ENCODE results near the gene PTH1R.
A peak's percentile ranks its signal among the peaks of the same experiment; 100 is the strongest.

Gene PTH1R

GRCh38 chr3:46915297-46915822 is 37.8 kb downstream of the PTH1R start:
- no peak for DNase-seq

GRCh38 chr3:46916278-46916677 is 38.8 kb downstream of the PTH1R start:
- DNase-seq: no peak

DNA sequence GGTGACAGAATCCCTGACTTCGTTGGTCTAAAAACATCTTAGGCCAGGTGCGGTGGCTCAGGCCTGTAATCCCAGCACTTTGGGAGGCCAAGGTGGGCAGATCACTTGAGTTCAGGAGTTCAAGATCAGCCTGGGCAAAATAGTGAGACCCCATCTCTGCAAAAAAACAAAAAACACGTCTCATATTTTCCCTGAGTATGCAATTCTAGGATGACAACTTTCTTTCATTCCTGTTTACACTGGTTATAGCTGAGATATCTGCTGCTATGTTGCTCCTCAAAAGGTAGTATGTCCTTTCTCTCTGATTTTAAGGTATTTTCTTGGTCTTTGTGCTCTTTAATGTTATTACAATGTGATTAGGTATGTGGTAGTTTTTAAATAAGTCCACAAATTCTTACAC is 39.3 kb downstream of the PTH1R start:
- no peak for DNase-seq

DNA sequence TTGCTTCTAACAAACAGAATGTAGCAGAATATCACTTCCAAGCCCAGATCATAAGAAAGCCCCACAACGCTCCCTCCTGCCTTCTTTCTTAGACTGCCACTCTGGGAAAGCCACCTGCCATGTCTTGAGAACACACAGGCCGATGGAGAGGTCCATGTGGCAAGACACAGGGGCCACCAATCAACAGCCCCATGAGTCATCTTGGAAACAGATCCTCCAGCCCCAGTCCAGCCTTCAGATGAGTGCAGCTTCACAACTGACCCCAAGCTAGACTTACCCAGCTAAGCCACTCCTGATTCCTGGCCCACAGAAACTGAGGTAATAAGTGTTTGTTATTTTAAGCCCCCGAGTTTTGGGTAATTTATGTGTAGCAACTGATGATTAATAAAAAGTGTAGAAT is 39.7 kb downstream of the PTH1R start:
- DNase-seq: no peak

GRCh38 chr3:46918202-46918601 is 40.7 kb downstream of the PTH1R start:
- DNase-seq: no peak

- no peak for DNase-seq
Observed at GRCh38 chr3:46918634-46919033, 41.1 kb downstream of the PTH1R start.

DNA sequence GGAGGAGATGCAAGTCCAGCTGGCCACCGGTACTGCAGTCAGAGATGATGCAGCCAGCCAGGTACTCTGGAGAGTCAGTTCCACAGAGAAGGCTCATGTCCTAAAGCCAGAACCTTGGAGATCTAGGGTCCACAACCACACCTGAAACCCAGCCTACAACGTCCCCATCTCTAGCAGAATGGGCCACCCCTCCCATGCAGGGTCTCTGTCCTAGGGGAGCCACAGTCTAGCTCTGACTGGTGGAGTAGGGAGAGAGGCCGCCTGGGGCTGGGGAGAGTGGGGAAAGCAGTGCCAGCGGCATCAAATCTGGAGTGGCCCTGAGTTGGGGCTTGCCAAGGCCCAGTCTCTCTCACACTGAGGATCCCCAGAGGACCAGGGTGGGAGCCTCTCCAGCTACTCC is 43.5 kb downstream of the PTH1R start:
- DNase-seq: no peak

- DNase-seq: no peak
Observed at GRCh38 chr3:46921871-46922271, 44.4 kb downstream of the PTH1R start.

DNA sequence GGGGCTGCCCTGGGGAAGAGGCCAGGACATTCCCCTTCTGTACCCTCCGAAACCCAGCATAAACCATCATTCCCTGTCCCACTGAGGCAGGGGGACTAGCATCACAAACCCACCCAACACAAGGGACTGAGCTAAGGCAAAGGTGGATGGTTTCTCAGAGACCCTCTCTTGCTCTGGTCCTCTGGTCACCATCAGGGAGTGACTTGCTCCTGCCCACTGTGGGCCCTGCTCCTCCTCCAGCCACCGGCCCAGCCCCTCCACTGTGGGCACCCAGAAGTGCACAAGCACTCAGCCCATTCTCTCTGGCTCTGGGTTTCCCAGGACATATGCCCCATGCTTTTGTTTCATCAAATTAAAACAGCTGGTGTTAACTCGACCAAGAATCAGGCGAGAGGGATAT is 44.9 kb downstream of the PTH1R start:
- DNase-seq: no peak

GRCh38 chr3:46922871-46923558 is 45.5 kb downstream of the PTH1R start:
- DNase-seq: no peak

DNA sequence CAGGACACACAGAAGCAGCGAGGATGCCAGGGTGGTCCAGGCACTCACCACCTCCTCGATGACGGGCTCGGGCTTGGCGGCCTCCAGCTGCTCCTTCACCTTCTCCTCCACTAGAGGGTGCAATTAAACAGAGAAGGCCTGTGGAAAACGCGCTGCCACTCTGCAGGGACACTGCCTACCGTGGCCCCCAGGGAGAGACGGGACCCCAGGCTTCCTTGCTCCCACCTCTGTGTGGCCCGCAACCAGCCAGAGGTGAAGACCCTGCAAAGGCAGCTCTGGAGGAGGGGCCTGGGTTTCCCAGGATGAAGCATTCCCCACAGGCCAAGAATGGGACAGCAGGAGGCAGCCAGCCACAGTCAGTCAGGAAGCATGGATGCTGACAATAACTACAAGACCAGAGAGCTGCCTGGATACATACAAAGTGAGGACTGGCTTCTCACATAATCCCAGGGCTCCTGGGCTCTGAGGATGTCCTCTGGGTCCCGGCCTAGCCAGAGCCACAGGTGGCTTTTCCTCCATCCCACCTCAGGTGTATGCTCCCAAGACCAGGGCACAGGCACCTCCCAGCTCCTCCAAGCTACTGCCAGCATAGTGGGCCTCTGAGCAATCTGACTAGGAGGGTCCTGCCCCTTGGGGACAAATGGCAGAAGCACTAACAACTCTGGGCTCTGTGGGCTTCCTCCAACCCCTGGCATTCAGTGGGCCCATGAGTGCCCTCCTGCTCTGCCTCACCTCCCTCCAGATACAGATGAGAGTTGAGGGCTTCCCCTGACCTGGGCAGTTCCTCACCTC is 46.2 kb downstream of the PTH1R start:
- peak; percentile 40 to 53 for DNase-seq

GRCh38 chr3:46924921-46925584 is 47.5 kb downstream of the PTH1R start:
- no peak for DNase-seq

- no peak for DNase-seq
Observed at GRCh38 chr3:46925585-46925934, 48.0 kb downstream of the PTH1R start.

DNA sequence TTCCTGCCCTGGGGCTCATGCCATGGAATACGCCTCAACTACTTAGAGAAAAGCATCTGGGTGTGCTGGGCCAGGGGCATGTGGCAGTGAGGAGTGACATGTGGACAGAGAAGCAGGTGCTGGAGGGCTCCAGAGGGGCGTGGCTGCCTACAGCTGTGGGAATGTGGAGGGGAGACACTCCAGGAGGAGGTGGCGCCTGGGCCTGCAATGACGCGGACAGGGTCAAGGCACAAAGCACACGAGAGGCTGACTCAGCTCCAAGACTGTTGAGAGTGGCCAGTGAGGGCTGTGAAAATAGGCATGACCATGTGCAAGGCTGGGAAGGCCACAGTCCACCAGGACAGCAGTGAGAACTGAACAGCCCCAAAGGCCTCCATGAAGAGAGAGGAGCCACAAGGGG is 48.5 kb downstream of the PTH1R start:
- DNase-seq: no peak

- DNase-seq: no peak
Observed at GRCh38 chr3:46926447-46926846, 48.9 kb downstream of the PTH1R start.

DNA sequence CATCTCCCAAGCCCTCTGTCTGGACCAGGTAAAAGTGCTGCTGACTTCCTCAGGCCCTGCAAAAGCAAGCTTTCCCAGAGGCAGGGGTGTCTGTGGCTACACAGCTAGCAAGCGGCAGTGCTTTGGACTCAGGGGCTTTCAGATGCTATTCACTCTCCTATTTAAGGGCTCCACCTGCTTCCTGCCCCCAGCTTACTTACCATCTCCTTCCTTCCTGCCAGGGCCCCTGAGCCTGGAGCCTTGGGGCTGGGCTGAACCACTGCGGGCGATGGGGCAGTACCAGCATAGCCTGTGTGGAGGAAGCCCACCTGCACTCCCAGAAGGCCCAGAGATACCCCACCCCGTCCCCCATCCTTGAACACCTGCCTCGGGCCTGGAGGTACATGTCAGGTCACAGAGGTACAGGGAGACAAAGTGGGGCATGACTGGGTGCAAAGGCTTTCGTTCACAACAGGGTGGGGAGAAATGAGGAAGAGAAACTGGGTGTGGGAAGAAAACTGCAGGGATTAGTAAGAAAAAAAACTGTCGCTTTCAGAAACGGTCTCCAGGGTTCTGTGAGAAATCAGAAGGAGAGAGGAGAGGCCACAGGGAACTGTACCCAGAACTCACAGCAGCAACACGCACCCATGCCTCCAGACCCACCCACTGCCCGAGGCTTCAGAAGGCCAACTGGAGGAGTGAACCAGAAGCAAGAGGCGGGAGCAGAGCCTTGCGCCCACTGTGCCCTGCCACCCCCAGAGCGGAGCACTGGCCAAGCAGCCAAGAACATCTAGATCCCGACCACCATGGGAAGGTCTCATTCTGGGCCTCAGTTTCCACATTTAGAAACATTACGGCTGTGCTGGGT is 49.6 kb downstream of the PTH1R start:
- DNase-seq: peak; percentile 21 to 50

DNA sequence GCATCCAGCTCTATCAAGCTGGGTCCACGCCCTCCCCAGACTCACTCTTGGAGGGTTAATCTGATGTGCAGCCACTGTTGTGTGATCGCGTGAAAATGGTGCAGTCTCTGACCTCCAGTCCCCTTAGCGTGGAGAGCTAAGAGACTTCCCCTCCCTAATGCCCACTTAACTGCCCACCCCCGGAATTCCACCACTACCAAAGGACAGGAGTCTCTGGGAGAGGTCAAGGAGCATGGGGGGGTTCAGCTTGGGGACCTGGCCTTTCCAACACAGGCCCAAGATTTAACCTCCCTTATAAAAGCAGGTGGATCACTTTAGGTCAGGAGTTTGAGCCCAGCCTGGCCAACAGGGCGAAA is 50.2 kb downstream of the PTH1R start:
- no peak for DNase-seq

- DNase-seq: peak in 1 of 2 donors; percentile 34
Observed at GRCh38 chr3:46928282-46928681, 50.8 kb downstream of the PTH1R start.

- DNase-seq: no peak
Observed at GRCh38 chr3:46929324-46929723, 51.8 kb downstream of the PTH1R start.

GRCh38 chr3:46930166-46930944 is 52.8 kb downstream of the PTH1R start:
- DNase-seq: peak in 1 of 2 donors; percentile 54

- DNase-seq: no peak
Observed at GRCh38 chr3:46930945-46931403, 53.5 kb downstream of the PTH1R start.
